A204.1 (cell line): ENCODE measurements around the gene INTS15.
"Not testable (repeated sequence)": the region's sequence is repeated elsewhere in the genome, so short reads cannot be mapped to it uniquely, and the experiment has no call there.

Experiments used
- FAIRE-seq: peaks from 2 replicates; lab custom pipeline; 2012; peaks lifted over from hg19 to GRCh38; lab: Jason Lieb, UNC

Gene INTS15

GRCh38 chr7:6619961-6620360 is 30.1 kb downstream of the INTS15 start:
- FAIRE-seq = no peak

DNA sequence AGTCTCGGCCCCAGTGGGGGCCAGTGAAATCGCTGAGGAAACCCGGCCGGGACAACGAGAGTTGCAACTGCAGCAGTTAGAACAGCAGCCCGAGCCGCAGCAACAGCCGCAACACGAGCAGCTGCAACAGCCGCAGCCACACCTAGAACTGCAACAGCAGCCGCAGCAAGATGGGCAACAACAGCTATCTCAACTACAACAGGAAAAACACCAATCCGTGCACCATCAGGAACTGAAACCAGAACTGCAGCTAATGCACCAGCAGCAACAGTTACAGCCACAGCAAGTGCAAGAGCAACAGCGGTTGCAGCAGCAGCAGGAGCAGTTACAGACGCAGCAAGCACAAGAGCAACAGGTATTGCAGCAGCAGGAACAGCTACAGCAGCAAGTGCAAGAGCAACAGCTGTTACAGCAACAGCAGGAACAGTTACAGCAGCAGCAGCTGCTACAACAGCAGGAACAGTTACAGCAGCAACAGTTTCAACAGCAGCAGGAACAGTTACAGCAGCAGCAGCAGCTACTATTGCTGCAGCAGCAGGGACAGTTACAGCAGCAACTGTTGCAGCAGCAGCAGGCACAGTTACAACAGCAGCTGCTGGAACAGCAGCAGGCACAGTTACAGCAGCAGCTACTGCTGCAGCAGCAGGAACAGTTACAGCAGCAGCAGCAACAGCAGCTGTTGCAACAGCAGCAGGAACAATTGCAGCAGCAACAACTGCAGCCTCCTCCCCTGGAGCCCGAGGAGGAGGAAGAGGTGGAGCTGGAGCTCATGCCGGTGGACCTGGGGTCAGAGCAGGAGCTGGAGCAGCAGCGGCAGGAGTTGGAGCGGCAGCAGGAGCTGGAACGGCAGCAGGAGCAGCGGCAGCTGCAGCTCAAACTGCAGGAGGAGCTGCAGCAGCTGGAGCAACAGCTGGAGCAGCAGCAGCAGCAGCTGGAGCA is 31.6 kb downstream of the INTS15 start:
- no peak for FAIRE-seq

- FAIRE-seq = no peak
These were observed 32.4 kb downstream of the INTS15 start for GRCh38 chr7:6622134-6622710.

DNA sequence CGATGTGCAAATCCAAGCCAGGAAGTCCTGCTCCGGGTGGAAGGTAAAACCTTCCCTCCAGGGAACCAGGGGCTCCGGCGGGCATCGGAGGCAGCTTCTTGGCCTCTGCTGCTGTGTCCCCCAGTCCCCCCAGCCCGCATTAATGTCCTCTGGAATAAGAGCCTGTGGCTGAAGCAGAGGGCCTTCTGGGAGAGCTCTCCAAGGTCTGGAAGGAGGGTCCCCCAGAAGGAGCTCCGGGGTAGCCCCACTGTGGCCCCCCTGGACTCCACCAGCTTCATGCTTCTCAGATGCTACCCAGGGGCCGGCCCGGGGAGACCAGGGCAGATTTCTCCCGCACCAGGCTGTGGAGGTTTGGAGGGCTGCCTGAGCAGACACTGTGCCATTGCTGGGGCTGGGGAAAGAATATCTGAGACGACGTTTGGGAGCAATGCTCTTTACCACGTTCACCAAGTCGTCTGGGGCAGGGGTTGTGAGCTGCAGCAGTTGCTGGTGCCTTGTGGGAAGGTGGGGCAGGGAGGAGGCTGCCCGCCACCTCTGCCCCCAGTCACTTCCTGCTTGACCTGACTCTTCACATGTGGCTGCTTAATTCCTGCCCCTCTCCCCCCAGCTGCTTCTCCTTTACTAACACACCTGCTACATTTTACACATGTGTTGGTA is 33.9 kb downstream of the INTS15 start:
- no peak for FAIRE-seq

GRCh38 chr7:6624246-6624611 is 34.4 kb downstream of the INTS15 start:
- no peak for FAIRE-seq

DNA sequence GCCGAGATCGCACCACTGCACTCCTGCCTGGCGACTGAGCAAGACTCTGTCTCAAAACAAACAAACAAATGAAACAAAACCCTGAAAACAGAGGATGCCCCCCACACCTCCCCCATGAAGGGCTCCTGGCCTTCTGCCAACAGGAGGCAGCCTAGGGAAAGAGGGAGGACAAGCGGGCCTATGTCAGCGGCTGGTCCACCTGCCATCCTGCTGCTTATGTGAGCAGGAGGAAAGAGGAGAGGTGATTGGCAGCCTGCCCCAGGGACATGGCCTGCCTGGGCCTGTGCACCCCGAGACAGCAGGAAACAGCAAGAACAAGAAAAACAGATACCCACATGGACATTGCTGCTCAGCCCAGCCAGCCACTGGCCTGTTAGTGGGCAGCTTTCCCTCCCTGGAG is 38.2 kb downstream of the INTS15 start:
- no peak for FAIRE-seq

DNA sequence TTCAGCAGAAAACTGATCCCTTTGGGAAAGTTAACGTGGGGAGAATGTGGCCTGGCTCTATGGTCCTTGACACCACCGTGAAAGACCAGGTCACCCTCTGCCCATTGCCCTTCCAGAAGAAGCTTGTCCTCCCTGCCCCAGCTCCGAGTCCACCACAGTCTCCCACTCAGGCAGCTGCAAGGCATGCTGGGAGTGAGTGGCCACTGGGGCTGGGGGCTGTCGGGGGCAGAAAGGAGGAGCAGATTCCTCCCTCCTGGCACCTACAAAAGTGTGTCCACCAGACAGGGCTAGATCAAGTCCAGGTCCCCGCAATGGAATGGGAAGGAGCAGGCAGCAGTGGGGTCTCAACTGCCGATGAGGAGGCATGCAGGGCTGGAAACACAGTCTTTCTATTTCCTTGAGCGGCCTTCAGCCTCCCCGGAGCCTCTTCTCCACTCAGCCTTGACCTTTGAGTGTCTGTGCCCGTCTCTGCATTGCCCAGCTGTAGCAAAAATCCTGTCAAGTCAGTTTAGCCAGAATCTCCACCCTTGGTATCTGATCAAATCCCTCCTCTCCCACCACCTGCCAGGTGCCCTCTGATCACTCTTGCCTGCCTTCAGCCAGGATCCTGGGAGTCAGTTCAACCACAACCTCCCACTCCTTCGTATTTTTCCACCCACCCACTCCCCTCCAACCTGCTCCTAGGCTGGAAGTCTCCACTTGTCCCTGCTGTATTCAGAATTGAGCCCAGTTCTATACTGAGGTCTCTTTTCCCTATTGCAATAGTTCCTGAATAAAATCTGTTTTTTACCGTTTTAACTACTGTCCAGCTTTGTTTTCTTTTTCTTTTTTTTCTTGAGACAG is 40.4 kb downstream of the INTS15 start:
- FAIRE-seq = no peak

DNA sequence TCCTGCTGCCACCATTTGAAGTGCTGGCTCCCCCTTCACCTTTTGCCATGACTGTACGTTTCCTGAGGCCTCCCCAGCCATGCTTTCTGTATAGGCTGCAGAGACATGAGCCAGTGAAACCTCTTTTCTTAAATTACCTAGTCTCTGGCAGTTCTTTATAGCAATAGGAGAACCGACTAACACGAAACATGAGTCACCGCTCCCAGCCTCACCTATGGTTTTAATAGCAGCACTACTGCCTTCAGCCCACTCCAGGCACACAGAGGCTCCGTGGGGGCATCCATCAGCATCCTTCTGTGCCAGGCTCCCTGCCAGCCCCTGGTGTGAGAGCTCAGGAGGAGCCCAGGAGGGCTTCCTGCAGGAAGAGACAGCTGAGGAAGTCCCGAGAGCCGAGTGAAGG is 41.8 kb downstream of the INTS15 start:
- FAIRE-seq = no peak

- no peak for FAIRE-seq
These were observed 44.2 kb downstream of the INTS15 start for GRCh38 chr7:6634021-6634420.

DNA sequence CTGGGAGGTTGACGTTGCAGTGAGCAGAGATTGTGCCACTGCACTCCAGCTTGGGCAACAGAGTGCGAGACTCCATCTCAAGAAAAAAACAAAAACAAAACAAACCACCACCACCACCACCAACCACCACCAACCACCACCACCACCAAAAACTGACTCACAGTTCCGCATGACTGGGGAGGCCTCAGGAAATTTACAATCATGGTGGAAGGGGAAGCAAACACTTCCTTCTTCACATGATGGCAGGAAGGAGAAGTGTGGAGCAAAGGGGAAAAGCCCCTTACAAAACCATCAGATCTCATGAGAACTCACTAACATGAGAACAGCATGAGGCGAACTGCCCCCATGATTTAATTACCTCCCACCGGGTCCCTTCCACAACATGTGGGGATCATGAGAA is 45.1 kb downstream of the INTS15 start:
- not testable (repeated sequence) for FAIRE-seq

DNA sequence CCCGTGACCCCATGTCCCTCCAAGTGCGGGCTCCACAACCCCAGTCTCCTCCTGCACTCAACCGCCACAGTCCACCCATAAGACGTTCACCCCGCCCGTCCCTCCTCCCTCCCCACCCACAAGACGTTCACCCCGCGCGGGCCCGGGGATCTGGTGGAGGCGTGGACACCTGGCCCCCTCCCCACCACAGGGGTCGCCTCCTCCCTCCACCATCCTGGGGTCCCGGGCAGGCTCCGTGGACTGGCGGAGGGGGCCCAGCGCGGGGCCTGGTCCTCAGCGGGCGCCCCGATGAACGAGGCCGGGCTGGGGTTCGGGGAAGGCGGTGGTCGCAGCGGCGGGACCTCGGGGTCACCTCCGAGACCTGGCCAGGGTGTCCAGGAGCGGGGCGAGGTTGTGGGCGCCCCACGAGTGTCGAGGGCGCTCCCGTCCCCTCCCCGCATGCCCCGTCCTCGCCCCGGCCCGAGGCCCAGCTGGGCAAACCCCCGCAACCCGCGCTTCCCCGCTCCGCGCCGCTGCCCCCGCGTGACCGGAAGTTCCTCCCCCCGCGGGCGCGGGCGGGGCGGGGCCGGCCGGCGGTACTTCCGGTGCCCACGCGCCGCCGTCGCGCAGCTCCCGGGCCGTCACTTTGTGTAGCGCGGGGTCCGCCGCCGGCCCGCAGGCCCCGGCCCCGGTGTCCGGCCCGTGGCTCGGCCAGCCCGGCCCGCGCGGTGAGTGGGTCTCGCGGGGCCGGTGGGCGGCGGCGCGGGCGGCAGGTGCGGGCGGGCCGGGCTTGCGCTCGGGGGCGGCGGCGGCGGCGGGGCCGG is 47.1 kb downstream of the INTS15 start, which contains the start of gene ZNF316:
TSS of gene ZNF316 (plus strand) at position 578 of the 803 bp plus-strand sequence. CDS start 5,092 bp downstream, outside the sequence.
- no peak for FAIRE-seq

DNA sequence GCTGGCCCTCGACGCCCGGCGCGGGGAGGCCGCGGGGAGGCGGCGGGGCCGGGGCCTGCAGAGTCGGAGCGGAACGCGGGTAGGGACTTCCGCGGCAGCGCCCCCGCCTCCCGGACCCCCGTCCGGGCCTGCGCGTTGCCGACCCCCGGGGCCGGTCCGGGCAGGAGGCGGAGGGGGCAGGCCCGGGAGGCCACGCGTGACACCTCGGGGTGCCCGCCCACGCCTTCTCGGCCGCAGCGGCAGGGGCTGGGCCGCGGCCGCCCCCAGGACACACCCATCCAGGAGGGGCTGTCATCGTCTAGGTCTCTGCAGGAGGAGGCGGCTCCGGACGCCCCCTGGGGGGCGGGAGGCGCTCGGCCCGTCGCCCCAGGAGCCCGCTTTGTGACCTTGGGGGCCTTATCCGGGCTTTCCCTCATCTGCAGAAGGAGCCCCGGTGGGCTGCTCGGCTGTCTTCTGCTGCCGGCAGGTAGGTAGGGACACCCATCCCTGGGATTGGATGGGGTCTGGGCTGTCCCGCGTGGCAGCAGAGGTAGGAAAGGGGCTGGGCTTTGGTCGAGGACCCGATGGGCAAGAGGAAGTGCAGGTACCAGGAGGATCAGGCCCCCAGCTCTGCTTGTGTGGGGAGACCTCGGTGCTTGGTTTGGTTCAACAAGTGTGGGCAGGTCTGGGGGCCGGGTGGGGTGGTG is 47.9 kb downstream of the INTS15 start:
- FAIRE-seq = no peak

- FAIRE-seq = no peak
These were observed 49.2 kb downstream of the INTS15 start for GRCh38 chr7:6639032-6639431.

GRCh38 chr7:6639627-6640026 is 49.8 kb downstream of the INTS15 start:
- no peak for FAIRE-seq

DNA sequence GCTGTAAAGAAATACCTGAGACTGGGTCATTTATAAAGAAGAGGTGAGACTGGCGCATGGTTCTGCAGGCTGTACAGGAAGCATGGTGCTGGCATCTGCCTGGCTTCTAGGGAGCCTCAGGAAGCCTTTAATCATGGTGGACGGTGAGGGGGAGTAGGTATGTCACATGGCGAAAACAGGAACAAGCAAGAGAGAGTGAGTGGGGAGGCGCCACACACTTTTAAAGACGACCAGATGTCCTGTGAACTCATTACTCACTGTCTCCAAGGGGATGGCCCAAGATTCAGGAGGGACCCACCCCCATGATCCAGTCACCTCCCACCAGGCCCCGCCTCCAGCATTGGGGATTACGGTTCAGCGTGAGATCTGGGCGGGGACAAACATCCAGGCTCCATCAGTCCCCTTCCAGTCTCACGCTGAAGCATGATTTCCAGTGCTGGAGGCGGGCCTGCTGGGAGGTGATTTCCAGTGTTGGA is 50.5 kb downstream of the INTS15 start:
- no peak for FAIRE-seq

DNA sequence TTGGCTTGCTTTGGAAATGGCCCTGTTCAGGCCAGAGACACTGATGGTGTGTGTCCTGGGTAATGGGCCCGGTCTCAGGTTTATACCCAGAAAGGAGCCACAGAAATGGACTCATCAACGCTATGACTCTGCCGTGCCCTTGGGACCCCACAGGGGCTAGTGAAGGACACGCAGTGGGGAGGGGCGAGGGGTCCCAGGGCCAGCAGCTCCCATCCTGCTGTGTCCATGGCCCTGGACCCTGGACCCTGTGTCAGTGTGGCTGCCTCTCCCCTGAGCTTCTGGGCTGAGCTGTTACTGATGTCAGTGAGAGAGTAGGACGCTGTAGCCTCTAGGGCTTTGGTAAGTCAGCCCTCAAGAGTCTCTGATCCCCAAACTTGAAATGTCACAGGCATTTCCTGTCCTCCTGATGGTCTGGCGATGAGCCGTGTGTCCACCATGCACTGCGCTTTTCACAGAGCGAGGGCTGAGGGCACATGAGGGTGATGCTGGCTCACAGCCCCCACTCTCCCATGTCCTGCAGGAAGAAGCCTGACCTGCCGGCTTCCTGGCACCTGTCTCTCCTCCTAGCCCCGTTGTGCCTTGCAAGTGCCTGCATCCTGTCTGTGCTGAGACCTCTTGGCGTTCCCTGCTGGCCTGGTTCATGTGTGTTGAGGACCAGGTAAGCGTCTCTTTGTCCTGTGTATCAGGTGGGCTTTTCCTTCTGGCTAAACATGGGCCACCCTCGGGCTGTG is 51.6 kb downstream of the INTS15 start:
- FAIRE-seq = no peak

DNA sequence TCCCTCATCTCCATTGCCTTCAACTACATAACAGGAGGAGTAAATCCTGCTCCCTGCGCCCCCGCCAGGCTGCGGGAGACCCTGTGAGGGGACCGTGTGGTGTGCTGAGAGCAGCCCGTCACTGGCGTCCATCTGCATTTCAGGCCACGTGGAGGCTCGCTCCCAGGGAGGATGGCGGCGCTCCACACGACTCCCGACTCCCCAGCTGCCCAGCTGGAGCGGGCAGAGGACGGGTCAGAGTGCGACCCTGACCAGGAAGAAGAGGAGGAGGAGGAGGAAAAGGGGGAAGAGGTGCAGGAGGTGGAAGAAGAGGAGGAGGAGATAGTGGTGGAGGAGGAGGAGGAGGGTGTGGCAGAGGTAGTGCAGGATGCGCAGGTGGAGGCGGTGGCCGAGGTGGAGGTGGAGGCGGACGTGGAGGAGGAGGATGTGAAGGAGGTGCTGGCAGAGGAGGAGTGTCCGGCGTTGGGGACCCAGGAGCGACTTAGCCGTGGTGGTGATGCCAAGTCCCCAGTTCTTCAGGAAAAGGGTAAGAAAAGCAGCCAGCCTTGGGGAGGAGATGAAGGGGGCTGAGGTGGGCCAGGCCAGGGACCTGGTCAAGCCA is 52.5 kb downstream of the INTS15 start:
- FAIRE-seq = no peak

GRCh38 chr7:6642861-6643640 is 53.2 kb downstream of the INTS15 start:
- no peak for FAIRE-seq
